ENCODE data around the gene CBX5. TPM values are rescaled to one million over a fixed set of nuclear protein-coding genes. Genes with fewer than 3 reads are reported as not detected.

The CBX5 gene
- total and polyA plus RNA-seq, 9 of the 15 experiments (the other 6 are each of a cell fraction or from before 2014, with no cell fraction given) = 32.6 to 102 (median 59.2) TPM

DNA sequence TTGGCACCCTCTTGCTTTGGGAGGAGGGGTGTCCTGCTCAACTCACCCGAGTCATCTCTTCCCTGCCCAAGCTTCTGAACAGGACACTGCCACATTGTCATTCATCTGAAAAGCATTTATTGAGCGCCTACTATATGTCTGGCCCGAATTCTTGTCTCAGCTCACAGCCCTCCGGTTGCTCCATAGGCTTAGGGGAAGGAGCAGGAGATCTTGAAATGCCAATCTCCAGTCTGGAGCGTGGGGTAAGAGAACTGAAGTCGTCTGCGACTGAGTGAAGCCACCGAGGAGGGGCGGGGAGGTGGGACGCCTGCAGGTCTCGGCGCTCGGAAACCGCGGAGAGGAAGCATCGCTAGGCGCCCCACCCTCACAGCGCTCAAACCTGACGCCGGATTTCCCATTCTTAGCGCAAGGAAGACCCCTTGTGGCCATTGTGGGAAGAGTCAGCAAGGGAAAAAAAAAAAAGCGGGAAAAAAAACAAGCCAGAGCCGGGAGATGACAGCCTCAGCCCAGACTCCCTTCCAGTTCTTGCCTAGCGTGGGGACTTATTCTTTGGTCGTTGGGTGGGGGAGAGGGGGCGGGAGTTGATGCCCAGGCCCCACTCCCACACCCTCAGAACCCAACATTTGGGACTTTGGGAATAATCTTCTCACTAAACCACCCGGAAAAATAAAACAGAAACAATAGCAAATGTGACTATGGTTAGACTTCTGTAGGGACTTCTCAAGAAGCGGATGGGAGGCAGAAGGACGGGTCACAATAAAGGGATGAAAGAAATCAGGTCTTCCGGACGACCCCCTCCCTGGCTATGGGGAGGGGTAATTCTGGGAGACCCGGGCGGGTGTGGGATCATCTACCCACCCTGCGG, 62.9 kb downstream of the CBX5 start (continued):
- TF ChIP-seq, protein P1, sequence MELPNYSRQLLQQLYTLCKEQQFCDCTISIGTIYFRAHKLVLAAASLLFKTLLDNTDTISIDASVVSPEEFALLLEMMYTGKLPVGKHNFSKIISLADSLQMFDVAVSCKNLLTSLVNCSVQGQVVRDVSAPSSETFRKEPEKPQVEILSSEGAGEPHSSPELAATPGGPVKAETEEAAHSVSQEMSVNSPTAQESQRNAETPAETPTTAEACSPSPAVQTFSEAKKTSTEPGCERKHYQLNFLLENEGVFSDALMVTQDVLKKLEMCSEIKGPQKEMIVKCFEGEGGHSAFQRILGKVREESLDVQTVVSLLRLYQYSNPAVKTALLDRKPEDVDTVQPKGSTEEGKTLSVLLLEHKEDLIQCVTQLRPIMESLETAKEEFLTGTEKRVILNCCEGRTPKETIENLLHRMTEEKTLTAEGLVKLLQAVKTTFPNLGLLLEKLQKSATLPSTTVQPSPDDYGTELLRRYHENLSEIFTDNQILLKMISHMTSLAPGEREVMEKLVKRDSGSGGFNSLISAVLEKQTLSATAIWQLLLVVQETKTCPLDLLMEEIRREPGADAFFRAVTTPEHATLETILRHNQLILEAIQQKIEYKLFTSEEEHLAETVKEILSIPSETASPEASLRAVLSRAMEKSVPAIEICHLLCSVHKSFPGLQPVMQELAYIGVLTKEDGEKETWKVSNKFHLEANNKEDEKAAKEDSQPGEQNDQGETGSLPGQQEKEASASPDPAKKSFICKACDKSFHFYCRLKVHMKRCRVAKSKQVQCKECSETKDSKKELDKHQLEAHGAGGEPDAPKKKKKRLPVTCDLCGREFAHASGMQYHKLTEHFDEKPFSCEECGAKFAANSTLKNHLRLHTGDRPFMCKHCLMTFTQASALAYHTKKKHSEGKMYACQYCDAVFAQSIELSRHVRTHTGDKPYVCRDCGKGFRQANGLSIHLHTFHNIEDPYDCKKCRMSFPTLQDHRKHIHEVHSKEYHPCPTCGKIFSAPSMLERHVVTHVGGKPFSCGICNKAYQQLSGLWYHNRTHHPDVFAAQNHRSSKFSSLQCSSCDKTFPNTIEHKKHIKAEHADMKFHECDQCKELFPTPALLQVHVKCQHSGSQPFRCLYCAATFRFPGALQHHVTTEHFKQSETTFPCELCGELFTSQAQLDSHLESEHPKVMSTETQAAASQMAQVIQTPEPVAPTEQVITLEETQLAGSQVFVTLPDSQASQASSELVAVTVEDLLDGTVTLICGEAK (IDR thresholded peaks at IDR 0.05) = no peak
- TF ChIP-seq, protein P1 (CRISPR knock-in tag; IDR thresholded peaks at IDR 0.05) = no peak
- TF ChIP-seq BMI1 (IDR thresholded peaks at IDR 0.05; ENCODE audit: low read length) (0 out of 2 replicates have a peak, but pooled peaks have one; percentile 51), RAD21 (CRISPR knock-in tag; conservative IDR thresholded peaks at IDR 0.05 in 1 of 2, IDR thresholded peaks at IDR 0.05 in 1 of 2) (peak; percentile 66 to 71), GABPA (tag; conservative IDR thresholded peaks at IDR 0.05; ENCODE audit: low read depth) (0 out of 2 replicates have a peak, but pooled peaks have one; percentile 21), ZNF507 (tag; conservative IDR thresholded peaks at IDR 0.05) (no peak), ADNP (tag; IDR thresholded peaks at IDR 0.05) (peak; percentile 86), PTRF (tag; IDR thresholded peaks at IDR 0.05) (no peak), DPF2 (IDR thresholded peaks at IDR 0.05) (peak; percentile 30; the same call in 1 of the 2 replicates), SPI1 (IDR thresholded peaks at IDR 0.05; ENCODE audit: borderline replicate concordance, low read depth, low read length) (peak; percentile 58; the same call in 1 of the 2 replicates), HNRNPL (IDR thresholded peaks at IDR 0.05; ENCODE audit: low read depth, low read length) (no peak), TEAD4 (IDR thresholded peaks at IDR 0.05; ENCODE audit: low read length) (peak; percentile 43), TEAD4 (CRISPR knock-in tag; IDR thresholded peaks at IDR 0.05; ENCODE audit: borderline replicate concordance) (no peak)
- TF ChIP-seq, protein P2, sequence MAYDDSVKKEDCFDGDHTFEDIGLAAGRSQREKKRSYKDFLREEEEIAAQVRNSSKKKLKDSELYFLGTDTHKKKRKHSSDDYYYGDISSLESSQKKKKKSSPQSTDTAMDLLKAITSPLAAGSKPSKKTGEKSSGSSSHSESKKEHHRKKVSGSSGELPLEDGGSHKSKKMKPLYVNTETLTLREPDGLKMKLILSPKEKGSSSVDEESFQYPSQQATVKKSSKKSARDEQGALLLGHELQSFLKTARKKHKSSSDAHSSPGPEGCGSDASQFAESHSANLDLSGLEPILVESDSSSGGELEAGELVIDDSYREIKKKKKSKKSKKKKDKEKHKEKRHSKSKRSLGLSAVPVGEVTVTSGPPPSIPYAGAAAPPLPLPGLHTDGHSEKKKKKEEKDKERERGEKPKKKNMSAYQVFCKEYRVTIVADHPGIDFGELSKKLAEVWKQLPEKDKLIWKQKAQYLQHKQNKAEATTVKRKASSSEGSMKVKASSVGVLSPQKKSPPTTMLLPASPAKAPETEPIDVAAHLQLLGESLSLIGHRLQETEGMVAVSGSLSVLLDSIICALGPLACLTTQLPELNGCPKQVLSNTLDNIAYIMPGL (CRISPR knock-in tag; IDR thresholded peaks at IDR 0.05) = 0 out of 2 replicates have a peak, but pooled peaks have one; percentile 63
- TF ChIP-seq, protein P3, sequence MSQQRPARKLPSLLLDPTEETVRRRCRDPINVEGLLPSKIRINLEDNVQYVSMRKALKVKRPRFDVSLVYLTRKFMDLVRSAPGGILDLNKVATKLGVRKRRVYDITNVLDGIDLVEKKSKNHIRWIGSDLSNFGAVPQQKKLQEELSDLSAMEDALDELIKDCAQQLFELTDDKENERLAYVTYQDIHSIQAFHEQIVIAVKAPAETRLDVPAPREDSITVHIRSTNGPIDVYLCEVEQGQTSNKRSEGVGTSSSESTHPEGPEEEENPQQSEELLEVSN (IDR thresholded peaks at IDR 0.05; ENCODE audit: borderline replicate concordance in 1 of 2, extremely low read depth in 1 of 2, insufficient read depth in 1 of 2, insufficient read length in 1 of 2, low read depth in 1 of 2, low read length in 1 of 2, poor library complexity in 1 of 2, severe bottlenecking in 1 of 2) = peak; percentile 64 to 94
